Ovary (tissue), 9 donors: ENCODE data around the gene PROSER3. TPM values are rescaled to one million over a fixed set of nuclear protein-coding genes. Genes with fewer than 3 reads are reported as not detected.

ENCODE experiments used
- DNase-seq, 5 donors: peaks; one replicate each; pipeline ENCODE4 v3.0.0-alpha.2; 2019 to 2020
- H3K27ac ChIP-seq, 2 donors: fragments of 200-600 bp; one replicate each; pipeline versions ENCODE4 v1.5.1 to v1.8.0; 2019 to 2022
- H3K27me3 ChIP-seq: fragments of 200-600 bp; one replicate; pipeline ENCODE4 v1.8.0; 2022
- H3K36me3 ChIP-seq: fragments of 200-600 bp; sonication (generic); one replicate; pipeline ENCODE4 v1.5.1; 2019
- H3K4me1 ChIP-seq: one replicate; pipeline ENCODE4 v1.8.1; 2013; ENCODE audit warnings: mild to moderate bottlenecking, moderate library complexity; ENCODE audit not compliant: insufficient read depth
- H3K4me3 ChIP-seq: fragments of 200-600 bp; sonication (generic); one replicate; pipeline ENCODE4 v1.5.1; 2017
- H3K9me3 ChIP-seq, 2 donors: fragments of 200-600 bp in 1 of 2; sonication (generic) in 1 of 2; one replicate each; pipeline versions ENCODE4 v1.5.1 to v1.8.1; 2013 to 2019; ENCODE audit warnings: mild to moderate bottlenecking in 1 of 2, moderate library complexity in 1 of 2
- EP300 ChIP-seq: sonication (generic); formaldehyde crosslinking; IDR thresholded peaks from one replicate; pipeline ENCODE4 v1.6.1; 2017; ENCODE audit warnings: antibody characterized with exemption
- POLR2A ChIP-seq: fragments of 450-650 bp; IDR thresholded peaks from one replicate; pipeline ENCODE4 v1.6.1; 2017; ENCODE audit warnings: antibody characterized with exemption, mild to moderate bottlenecking, moderate library complexity
- WGBS, 3 donors: extraction: QIAGEN DNeasy Blood & Tissue Kit in 1 of 3; methylation state at CpG; one replicate each; pipeline versions ENCODE4 v1.1.5 to v1.1.7; 2013 to 2017; 5-methylcytosine and 5-hydroxymethylcytosine counted together
- intact Hi-C, 4 donors: fragments of 100-400 bp; cut with DNase I; formaldehyde crosslinking; loops; one replicate each; pipeline versions ENCODE4 v1.11.0 to v1.15.1; 2022 to 2023
- polyA plus RNA-seq, 2 donors: library from polyadenylated mRNA; stranded (reverse); fragments of 200-250 nt in 1 of 2; fragments of 350-450 nt in 1 of 2; fragmentation: Illumina TruSeq in 1 of 2; extraction: RNeasy Lipid Tissue Mini Kit (QIAGEN cat#74804) in 1 of 2; gene quantifications; one replicate each; pipeline ENCODE4 v1.2.3, GENCODE V29; 2013 to 2014
- total RNA-seq, 7 donors: library from RNA; depleted of rRNA in 2 of 7; stranded (reverse); fragments of >200 nt in 2 of 7; fragmentation: NEBNext Ultra II Directional in 3 of 7; extraction: Animal tissue kit (Norgen Biotek cat#: 25700) in 3 of 7; gene quantifications; one replicate each; pipeline versions ENCODE4 v1.1.0 to v1.2.4, GENCODE V29; 2016 to 2023
- TF ChIP-seq, protein P1 (sequence below), 3 donors: fragments of 450-650 bp in 2 of 3; fragments of 200-600 bp in 1 of 3; IDR thresholded peaks; one replicate each; pipeline versions ENCODE4 v1.5.1 to v1.8.0; 2016 to 2022; ENCODE audit warnings: antibody characterized with exemption in 3 of 3, mild to moderate bottlenecking in 1 of 3
- donor health status: DM: no; HTN: no; CAD: no; lungs with moderate emphysema.
- donor health status: DM: no; HTN: no; CAD: no.
- donor health status: Bipolar disorder and iron deficiency.
- donor health status: DM: yes; HTN: yes; CAD: no.
- donor health status: DM: no; HTN: no; CAD: no.
- donor health status: DM: yes; HTN: yes; CAD: no.

The PROSER3 gene
- total and polyA plus RNA-seq, 9 donors = 3.3 to 59.0 (median 24.4) TPM

DNA sequence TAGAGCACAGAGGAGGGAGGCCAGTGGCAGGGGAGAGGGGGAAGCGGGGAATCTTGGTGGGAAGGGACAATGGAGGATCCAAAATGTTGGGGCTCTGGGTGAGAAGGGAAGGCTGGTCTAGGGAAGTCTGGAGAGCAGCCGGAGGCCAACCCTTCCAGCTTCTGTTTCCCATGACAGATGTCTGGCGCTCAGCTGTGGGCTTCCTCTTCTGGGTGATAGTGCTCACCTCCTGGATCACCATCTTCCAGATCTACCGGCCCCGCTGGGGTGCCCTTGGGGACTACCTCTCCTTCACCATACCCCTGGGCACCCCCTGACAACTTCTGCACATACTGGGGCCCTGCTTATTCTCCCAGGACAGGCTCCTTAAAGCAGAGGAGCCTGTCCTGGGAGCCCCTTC, 11.4 kb upstream of the PROSER3 start:
- H3K27me3 ChIP-seq = no peaks in the 10 kb centered on the region
- peak in 1 of 5 donors; percentile 54 for DNase-seq
- WGBS, 3 donors = 89 to 95% (median 93%) methylated on average over 5 of the region's 5 CpGs
- TF ChIP-seq, protein P1, sequence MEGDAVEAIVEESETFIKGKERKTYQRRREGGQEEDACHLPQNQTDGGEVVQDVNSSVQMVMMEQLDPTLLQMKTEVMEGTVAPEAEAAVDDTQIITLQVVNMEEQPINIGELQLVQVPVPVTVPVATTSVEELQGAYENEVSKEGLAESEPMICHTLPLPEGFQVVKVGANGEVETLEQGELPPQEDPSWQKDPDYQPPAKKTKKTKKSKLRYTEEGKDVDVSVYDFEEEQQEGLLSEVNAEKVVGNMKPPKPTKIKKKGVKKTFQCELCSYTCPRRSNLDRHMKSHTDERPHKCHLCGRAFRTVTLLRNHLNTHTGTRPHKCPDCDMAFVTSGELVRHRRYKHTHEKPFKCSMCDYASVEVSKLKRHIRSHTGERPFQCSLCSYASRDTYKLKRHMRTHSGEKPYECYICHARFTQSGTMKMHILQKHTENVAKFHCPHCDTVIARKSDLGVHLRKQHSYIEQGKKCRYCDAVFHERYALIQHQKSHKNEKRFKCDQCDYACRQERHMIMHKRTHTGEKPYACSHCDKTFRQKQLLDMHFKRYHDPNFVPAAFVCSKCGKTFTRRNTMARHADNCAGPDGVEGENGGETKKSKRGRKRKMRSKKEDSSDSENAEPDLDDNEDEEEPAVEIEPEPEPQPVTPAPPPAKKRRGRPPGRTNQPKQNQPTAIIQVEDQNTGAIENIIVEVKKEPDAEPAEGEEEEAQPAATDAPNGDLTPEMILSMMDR (IDR thresholded peaks at IDR 0.05) = no peak
- TF ChIP-seq POLR2A (no peak), EP300 (no peak)
- peaks cover 10% of the 10 kb centered on the region for H3K4me1 ChIP-seq
- intact Hi-C loops = no loop called here
- no peak overlapping the region for H3K27ac ChIP-seq
- H3K9me3 ChIP-seq = no peaks in the 10 kb centered on the region
- no peaks in the 10 kb centered on the region for H3K36me3 ChIP-seq
- H3K4me3 ChIP-seq = no peak overlapping the region

DNA sequence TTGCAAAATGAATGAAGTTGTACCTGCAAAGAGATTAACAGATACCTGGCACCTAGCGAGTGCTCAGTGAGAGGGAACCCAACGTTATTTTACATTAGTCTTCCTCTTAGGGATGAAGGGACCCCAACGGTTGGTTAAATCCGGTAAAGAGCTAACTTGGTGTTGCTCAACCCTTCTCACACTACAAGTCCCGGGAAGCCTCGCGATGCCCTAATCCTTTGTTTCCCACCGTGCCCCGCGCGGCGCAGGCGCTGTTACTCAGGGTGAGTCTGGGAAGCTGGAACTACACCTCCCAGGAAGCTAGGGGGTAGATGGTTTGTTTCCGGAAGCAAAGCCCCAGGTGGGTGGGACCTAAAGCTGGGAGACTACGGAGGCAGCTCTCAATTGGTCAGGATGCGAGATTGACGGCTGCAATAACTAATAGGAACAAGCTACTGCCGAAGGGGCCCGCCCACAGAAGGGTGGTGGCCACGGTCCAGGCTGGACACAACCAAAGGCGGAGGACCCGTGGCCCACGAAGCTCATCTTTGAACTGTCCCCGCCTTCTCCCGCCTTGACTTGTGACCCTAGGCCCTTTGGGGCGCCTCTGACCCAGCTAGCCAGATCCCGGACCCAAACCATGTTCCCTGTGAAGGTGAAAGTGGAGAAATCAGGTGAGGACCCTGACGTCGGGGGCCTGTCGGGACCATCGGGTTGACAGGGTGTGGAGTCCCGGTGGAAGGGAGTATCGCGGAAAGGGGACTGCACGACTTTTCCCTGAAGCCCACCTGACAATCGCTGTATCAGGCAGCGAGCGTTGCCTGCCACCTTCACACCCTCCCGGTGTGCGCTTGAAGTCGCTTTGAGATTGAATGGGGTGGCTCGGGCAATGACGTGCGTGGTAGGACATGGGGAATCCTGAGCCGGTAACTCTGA, 9.6 kb upstream of the PROSER3 start, which contains the start of gene LIN37:
Gene LIN37, plus strand, starts transcription at position 471 of the 915 bp plus-strand sequence. Its CDS starts 149 bp downstream, at position 620.
- no peaks in the 10 kb centered on the region for H3K36me3 ChIP-seq
- DNase-seq = peak; percentile 98 to 99 (median 98)
- peaks cover 10% of the 10 kb centered on the region for H3K4me1 ChIP-seq
- no peaks in the 10 kb centered on the region for H3K27me3 ChIP-seq
- TF ChIP-seq POLR2A (peak; percentile 94), EP300 (no peak)
- TF ChIP-seq, protein P1 (IDR thresholded peaks at IDR 0.05) = peak; percentile 9 to 55 (median 19)
- intact Hi-C loops = no loop called here
- H3K27ac ChIP-seq = peak within 1 kb of the TSS; percentile 8 to 74
- no peaks in the 10 kb centered on the region for H3K9me3 ChIP-seq
- 1% methylated on average over 45 of the region's 45 CpGs for WGBS, 3 donors
- peak within 1 kb of the TSS; percentile 74 for H3K4me3 ChIP-seq

DNA sequence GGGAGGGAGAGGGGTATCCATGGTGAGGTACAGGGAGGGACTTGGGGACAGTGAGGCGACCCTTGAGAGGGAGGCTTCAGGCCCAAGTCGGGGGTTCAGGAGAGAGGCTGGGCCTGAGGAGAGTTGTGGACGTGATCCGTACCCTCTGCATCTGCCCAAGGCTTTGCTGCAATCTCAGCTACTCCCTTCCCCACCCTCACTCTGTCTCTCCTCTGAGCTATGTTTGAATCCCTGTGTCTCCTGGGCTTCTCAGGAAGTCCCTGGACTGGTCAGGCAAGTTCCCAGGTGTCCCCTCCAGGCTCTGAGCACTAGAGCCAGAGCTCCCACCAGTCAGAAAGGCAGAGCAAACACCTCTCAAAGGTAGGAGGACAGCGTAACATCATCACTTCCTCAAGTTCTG, 7.8 kb upstream of the PROSER3 start:
- Histone ChIP-seq H3K36me3 (no peaks in the 10 kb centered on the region), H3K27ac (no peak overlapping the region), H3K27me3 (no peaks in the 10 kb centered on the region), H3K4me3 (no peak overlapping the region), H3K9me3 (no peaks in the 10 kb centered on the region), H3K4me1 (peaks cover 12% of the 10 kb centered on the region)
- DNase-seq = no peak
- intact Hi-C loops = no loop called here
- 85 to 93% (median 89%) methylated on average over 5 of the region's 5 CpGs for WGBS, 3 donors
- TF ChIP-seq EP300 = no peak
- TF ChIP-seq, protein P1 (IDR thresholded peaks at IDR 0.05) = no peak
- TF ChIP-seq POLR2A = no peak

DNA sequence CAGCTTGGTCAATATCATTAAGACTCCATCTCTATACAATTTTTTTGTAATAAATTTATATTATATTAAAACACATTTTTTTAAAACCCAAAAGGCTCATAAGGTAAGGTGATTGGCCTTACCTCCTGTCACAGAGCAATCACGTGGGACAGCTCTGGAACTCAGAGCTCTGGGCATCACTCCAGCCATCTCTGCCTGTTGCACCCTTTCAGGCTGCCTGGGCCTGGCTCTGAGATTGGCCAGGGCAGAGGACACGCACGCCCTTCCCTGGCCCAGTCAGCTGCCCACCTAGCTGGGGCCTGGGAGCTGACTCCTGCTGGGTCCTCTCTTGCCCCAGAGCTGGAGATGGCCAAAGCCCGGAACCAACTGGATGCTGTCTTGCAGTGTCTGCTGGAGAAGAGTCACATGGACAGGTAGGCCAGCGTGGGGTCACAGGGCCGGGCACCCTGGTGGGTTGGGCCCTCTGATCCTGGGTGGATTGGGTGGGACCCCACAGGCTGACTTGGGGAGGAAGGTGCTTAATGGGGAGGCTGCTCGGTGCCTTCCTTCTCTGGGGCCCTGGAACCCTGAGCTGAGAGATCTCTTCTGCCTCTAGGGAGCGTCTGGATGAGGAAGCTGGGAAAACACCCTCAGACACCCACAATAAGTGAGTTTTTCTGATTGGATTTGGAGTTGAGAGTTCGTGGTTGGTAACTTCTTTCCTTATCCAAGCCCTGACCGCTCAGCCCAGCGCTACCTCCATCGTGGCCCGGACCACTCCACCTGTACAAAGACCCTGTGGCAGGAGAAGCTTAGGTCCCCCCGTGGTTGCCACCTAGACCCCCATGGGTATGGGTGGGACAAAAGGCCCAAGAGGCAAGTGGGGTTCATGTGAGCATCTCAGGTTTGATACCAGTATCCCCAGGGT, 5.9 kb upstream of the PROSER3 start:
- intact Hi-C loops = no loop called here
- peaks cover 13% of the 10 kb centered on the region for H3K4me1 ChIP-seq
- no peak for TF ChIP-seq EP300
- TF ChIP-seq, protein P1 (IDR thresholded peaks at IDR 0.05) = no peak
- TF ChIP-seq POLR2A = no peak
- H3K27ac ChIP-seq = no peak overlapping the region
- 81 to 86% (median 82%) methylated on average over 14 of the region's 14 CpGs for WGBS, 3 donors
- DNase-seq = no peak
- H3K4me3 ChIP-seq = no peak overlapping the region
- H3K9me3 ChIP-seq = no peaks in the 10 kb centered on the region
- no peaks in the 10 kb centered on the region for H3K27me3 ChIP-seq
- H3K36me3 ChIP-seq = no peaks in the 10 kb centered on the region
